Ishikawa (cell line): Measurements from ENCODE around the gene IL1RAPL1.
A peak's percentile ranks its signal among the peaks of the same experiment; 100 is the strongest.

Source experiments
- CEBPB ChIP-seq: IDR thresholded peaks from 2 replicates; pipeline ENCODE4 v1.6.1; 2012
- CREB1 ChIP-seq: IDR thresholded peaks from 2 replicates; pipeline ENCODE4 v1.6.1; 2012; ENCODE audit warnings: low read depth
- EGR1 ChIP-seq: IDR thresholded peaks from 2 replicates; pipeline ENCODE4 v1.6.1; 2012
- EP300 ChIP-seq: IDR thresholded peaks from 2 replicates; pipeline ENCODE4 v1.6.1; 2012; ENCODE audit warnings: borderline replicate concordance
- FOXM1 ChIP-seq: IDR thresholded peaks from 2 replicates; pipeline ENCODE4 v1.6.1; 2012; ENCODE audit warnings: low read depth, borderline replicate concordance
- NFIC ChIP-seq: IDR thresholded peaks from 2 replicates; pipeline ENCODE4 v1.6.1; 2012
- RAD21 ChIP-seq: IDR thresholded peaks from 2 replicates; pipeline ENCODE4 v1.6.1; 2012; ENCODE audit warnings: low read depth
- TAF1 ChIP-seq: IDR thresholded peaks from 2 replicates; pipeline ENCODE4 v1.6.1; 2012; ENCODE audit warnings: low read depth, mild to moderate bottlenecking
- TCF12 ChIP-seq: IDR thresholded peaks from 2 replicates; pipeline ENCODE4 v1.6.1; 2012; ENCODE audit warnings: low read depth
- TEAD4 ChIP-seq: IDR thresholded peaks from 2 replicates; pipeline ENCODE4 v1.6.1; 2012
- YY1 ChIP-seq: IDR thresholded peaks from 2 replicates; pipeline ENCODE4 v1.6.1; 2012; ENCODE audit warnings: low read depth
- ZBTB7A ChIP-seq: IDR thresholded peaks from 2 replicates; pipeline ENCODE4 v1.6.1; 2012; ENCODE audit warnings: low read depth
- TF ChIP-seq, protein P1 (sequence below): IDR thresholded peaks from 2 replicates; pipeline ENCODE4 v1.6.1; 2012
- TF ChIP-seq, protein P2 (sequence below): IDR thresholded peaks from 2 replicates; pipeline ENCODE4 v1.6.1; 2012; ENCODE audit warnings: low read depth, mild to moderate bottlenecking
- TF ChIP-seq, protein P3 (sequence below): IDR thresholded peaks from 2 replicates; pipeline ENCODE4 v1.6.1; 2012

Gene IL1RAPL1

DNA sequence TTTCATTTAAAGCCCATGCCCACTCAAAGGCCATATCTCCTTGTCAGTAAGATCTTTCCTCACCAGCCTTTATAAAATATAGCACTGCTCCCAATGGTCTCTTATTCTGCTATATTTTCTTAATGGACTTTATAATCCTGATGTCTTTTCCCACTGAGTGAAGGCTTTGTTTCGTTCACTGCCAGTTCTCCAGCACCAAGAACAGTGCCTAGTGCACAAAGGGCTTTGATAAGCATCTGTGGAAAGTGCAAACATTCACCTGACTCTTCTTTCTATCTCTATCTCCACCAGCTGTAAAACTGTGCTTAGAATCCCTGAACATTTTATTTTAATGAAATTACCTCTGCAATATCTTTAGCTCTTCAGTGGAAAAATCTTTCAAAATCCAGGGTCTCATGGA, 1054.2 kb downstream of the IL1RAPL1 start:
- no peak for TF ChIP-seq NFIC
- TF ChIP-seq TEAD4: no peak

DNA sequence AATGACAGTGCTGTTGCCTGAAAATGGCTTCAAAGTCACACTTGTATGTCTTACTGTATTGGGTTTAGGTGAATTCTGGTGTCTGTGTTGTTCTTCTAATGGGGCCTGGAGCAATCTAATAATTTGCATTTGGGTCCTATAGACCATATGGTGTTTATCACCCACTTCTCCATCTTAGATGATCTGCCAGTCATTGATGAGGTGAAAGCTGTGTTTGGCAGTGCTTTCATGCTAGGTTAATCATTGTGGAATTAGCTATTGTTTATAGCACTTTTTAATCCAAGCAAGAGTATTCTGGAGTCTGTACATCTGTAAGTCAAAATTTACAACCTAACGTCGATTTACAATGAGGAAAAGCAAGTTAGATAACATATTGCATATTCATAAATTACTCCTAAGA, 1055.9 kb downstream of the IL1RAPL1 start:
- TF ChIP-seq, protein P1, sequence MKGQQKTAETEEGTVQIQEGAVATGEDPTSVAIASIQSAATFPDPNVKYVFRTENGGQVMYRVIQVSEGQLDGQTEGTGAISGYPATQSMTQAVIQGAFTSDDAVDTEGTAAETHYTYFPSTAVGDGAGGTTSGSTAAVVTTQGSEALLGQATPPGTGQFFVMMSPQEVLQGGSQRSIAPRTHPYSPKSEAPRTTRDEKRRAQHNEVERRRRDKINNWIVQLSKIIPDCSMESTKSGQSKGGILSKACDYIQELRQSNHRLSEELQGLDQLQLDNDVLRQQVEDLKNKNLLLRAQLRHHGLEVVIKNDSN: no peak
- TF ChIP-seq, protein P2, sequence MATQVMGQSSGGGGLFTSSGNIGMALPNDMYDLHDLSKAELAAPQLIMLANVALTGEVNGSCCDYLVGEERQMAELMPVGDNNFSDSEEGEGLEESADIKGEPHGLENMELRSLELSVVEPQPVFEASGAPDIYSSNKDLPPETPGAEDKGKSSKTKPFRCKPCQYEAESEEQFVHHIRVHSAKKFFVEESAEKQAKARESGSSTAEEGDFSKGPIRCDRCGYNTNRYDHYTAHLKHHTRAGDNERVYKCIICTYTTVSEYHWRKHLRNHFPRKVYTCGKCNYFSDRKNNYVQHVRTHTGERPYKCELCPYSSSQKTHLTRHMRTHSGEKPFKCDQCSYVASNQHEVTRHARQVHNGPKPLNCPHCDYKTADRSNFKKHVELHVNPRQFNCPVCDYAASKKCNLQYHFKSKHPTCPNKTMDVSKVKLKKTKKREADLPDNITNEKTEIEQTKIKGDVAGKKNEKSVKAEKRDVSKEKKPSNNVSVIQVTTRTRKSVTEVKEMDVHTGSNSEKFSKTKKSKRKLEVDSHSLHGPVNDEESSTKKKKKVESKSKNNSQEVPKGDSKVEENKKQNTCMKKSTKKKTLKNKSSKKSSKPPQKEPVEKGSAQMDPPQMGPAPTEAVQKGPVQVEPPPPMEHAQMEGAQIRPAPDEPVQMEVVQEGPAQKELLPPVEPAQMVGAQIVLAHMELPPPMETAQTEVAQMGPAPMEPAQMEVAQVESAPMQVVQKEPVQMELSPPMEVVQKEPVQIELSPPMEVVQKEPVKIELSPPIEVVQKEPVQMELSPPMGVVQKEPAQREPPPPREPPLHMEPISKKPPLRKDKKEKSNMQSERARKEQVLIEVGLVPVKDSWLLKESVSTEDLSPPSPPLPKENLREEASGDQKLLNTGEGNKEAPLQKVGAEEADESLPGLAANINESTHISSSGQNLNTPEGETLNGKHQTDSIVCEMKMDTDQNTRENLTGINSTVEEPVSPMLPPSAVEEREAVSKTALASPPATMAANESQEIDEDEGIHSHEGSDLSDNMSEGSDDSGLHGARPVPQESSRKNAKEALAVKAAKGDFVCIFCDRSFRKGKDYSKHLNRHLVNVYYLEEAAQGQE: no peak
- TF ChIP-seq ZBTB7A: no peak
- TF ChIP-seq YY1: no peak
- no peak for TF ChIP-seq CEBPB
- no peak for TF ChIP-seq EGR1
- TF ChIP-seq TEAD4: no peak
- TF ChIP-seq RAD21: no peak

DNA sequence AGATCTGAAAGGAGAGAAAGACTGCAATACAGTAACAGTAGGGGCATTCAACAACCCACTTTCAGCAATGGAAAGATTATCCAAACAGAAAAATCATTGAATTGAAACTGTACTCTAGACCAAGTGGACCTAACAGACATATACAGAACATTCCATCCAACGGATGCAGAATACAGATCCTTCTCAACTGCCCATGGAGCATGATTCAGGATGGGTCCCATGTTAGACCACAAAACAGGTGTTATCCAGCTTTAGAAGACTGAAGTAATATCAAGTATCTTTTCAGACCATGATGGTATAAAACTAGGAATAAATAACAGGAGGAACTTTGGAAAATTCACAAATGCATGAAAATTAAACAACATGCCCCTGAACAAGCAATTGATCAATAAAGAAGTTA, 1060.9 kb downstream of the IL1RAPL1 start:
- TF ChIP-seq ZBTB7A: no peak
- TF ChIP-seq EGR1: no peak
- TF ChIP-seq CREB1: no peak
- TF ChIP-seq, protein P3, sequence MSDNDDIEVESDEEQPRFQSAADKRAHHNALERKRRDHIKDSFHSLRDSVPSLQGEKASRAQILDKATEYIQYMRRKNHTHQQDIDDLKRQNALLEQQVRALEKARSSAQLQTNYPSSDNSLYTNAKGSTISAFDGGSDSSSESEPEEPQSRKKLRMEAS: no peak
- TF ChIP-seq TAF1: no peak

DNA sequence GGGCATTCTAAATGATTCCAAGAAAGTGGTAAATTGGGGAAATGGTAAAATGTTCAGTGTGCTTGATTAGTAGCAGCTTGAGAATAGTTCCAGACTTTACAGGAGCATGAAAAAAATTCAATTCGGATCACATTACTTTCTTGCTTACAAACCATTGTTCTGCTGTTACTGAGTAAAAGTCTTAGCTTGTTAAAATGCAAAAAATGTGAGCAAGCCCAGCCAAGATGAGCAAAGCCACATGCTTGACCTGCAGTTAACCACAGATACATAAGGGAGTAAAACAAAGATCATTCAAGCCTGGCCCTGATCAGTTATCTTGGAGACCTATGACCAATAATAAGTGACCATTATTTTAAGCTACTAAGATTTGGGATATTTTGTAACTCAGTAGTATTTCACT, 1065.2 kb downstream of the IL1RAPL1 start:
- TF ChIP-seq, protein P3: no peak
- TF ChIP-seq NFIC (0 out of 2 replicates have a peak, but pooled peaks have one; percentile 13), YY1 (no peak), EP300 (peak; percentile 53; the same call in 1 of the 2 replicates), EGR1 (no peak), TCF12 (no peak), TEAD4 (peak; percentile 72)
- TF ChIP-seq, protein P2: no peak
- TF ChIP-seq, protein P1: no peak

DNA sequence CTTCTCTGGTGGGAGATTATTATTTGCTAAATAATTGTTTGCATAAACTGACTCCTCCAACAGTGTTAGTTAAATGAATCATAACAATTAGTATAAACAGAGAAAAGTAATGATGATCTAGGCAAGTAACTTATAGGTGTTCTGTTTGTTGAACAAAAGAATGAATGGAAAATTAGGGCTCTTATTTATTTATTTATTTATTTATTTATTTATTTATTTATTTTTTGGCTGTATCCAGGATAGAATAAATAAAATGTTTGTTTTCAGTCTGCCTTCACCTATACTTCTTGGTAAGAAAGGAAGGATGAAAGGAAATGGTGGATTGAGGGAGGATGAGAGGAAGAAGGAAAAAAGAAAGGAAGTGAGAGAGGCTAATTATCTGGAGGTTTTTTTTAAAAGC, 1066.5 kb downstream of the IL1RAPL1 start:
- TF ChIP-seq CREB1: no peak
- TF ChIP-seq TAF1: no peak
- no peak for TF ChIP-seq NFIC
- no peak for TF ChIP-seq EGR1
- TF ChIP-seq, protein P3: no peak
- TF ChIP-seq YY1: no peak
- TF ChIP-seq FOXM1: no peak
- TF ChIP-seq, protein P2: no peak
- TF ChIP-seq TCF12: no peak
- TF ChIP-seq, protein P1: no peak
- no peak for TF ChIP-seq CEBPB
- TF ChIP-seq EP300: no peak
- TF ChIP-seq TEAD4: no peak
